Measurements from ENCODE around the gene DGKQ. TPM values are rescaled to one million over a fixed set of nuclear protein-coding genes. Genes with fewer than 3 reads are reported as not detected.

Gene DGKQ
- total RNA-seq, 1 experiment from 2014 or later, result 11.8 TPM

DNA sequence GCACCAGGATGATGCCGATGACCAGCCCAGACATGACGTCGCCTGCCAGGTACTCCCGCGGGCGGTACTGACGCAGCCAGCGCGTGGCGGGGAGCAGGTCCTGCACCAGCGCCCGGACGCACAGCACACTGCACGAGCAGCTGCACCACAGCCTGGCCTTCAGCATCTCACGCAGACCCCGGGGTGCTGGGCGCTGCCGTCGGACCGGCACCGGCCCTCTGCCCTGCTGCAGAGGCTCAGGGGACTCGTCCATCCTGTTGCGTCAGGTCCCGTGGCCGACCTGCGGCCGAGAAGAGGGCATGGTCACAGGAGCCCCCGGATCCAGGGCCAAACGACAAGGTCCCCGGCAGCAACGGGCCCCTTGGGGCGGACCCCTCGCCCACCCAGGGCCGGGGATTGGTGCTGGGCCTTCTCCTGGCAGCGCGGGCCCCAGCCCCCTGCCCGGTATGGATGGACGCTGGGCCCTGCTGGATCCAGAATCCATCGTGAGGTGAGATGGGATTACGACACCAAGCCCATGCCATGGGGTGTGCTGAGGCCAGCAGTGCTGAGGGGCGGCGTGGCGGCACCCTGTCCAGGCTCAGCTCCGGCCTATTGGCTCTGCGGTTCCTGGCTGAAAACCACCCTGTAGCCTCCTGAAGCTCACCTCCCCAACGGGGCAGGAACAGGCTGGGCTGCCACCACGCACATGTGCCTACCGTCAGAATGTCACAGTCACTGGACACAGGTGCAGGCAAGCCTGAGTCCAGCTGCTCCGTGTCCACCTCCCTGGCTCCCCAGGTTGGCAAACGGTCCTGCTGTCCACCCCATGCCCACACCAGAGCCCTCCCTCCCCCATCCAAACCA lies 18.3 kb upstream of the DGKQ start:
- Mint-ChIP-seq H3K36me3 (ENCODE audit: insufficient read depth, unreplicated experiment) (peaks cover 22% of the 10 kb centered on the region), H3K4me1 (ENCODE audit: low read depth, unreplicated experiment) (no peaks in the 10 kb centered on the region), H3K27ac (ENCODE audit: unreplicated experiment) (no peak overlapping the region), H3K9me3 (ENCODE audit: low read depth, unreplicated experiment) (no peaks in the 10 kb centered on the region), H3K4me3 (ENCODE audit: low read depth, unreplicated experiment) (no peak overlapping the region), H3K27me3 (ENCODE audit: unreplicated experiment) (no peaks in the 10 kb centered on the region)
- TF ChIP-seq, protein P1, sequence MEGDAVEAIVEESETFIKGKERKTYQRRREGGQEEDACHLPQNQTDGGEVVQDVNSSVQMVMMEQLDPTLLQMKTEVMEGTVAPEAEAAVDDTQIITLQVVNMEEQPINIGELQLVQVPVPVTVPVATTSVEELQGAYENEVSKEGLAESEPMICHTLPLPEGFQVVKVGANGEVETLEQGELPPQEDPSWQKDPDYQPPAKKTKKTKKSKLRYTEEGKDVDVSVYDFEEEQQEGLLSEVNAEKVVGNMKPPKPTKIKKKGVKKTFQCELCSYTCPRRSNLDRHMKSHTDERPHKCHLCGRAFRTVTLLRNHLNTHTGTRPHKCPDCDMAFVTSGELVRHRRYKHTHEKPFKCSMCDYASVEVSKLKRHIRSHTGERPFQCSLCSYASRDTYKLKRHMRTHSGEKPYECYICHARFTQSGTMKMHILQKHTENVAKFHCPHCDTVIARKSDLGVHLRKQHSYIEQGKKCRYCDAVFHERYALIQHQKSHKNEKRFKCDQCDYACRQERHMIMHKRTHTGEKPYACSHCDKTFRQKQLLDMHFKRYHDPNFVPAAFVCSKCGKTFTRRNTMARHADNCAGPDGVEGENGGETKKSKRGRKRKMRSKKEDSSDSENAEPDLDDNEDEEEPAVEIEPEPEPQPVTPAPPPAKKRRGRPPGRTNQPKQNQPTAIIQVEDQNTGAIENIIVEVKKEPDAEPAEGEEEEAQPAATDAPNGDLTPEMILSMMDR (IDR thresholded peaks at IDR 0.05; ENCODE audit: unreplicated experiment), result no peak
- CTCF ChIA-PET, result no interaction called here
- BruUV-seq (replicated peaks), result no TSS peak
- DNase-seq, result no peak
- intact Hi-C loops (cut with micrococcal nuclease; ENCODE audit: unreplicated experiment), result no loop called here

DNA sequence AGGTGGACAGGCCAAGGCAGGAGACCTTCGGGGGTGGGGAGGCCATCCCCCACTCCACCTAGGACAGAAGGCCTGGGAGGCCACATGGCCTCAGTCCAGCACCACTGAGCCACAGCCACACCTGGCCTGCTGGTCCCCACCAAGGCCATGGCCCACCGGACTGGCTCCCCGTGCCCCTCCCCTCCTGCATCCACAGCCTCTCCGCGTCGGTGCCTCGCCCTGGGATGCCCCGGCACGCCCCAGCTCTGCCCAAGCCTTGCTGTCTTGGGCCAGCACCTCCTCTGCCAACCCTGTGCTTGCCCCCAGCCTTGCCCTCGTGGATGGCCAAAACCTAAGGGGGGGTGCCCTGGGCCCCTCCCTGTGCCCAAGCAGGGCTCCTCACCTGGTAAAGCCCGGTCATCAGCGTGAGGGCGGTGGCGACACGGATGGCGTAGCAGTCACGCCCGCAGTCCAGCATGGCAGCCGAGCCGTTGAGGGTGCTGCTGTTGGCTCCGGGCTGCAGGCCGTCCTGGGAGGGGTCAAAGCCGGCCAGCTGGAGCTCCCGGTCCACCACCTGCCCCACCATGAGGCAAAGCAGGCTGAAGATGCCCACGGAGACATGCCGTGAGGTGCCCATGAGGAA lies 17.5 kb upstream of the DGKQ start:
- H3K4me3 Mint-ChIP-seq (ENCODE audit: low read depth, unreplicated experiment), result no peak overlapping the region
- intact Hi-C loops (cut with micrococcal nuclease; ENCODE audit: unreplicated experiment), result no loop called here
- no TSS peak for BruUV-seq (replicated peaks)
- CTCF ChIA-PET, result no interaction called here
- H3K27ac Mint-ChIP-seq (ENCODE audit: unreplicated experiment), result no peak overlapping the region
- peaks cover 27% of the 10 kb centered on the region for H3K36me3 Mint-ChIP-seq (ENCODE audit: insufficient read depth, unreplicated experiment)
- H3K4me1 Mint-ChIP-seq (ENCODE audit: low read depth, unreplicated experiment), result peaks cover 2% of the 10 kb centered on the region
- H3K9me3 Mint-ChIP-seq (ENCODE audit: low read depth, unreplicated experiment), result no peaks in the 10 kb centered on the region
- H3K27me3 Mint-ChIP-seq (ENCODE audit: unreplicated experiment), result no peaks in the 10 kb centered on the region
- no peak for DNase-seq
- TF ChIP-seq, protein P1 (IDR thresholded peaks at IDR 0.05; ENCODE audit: unreplicated experiment), result no peak

DNA sequence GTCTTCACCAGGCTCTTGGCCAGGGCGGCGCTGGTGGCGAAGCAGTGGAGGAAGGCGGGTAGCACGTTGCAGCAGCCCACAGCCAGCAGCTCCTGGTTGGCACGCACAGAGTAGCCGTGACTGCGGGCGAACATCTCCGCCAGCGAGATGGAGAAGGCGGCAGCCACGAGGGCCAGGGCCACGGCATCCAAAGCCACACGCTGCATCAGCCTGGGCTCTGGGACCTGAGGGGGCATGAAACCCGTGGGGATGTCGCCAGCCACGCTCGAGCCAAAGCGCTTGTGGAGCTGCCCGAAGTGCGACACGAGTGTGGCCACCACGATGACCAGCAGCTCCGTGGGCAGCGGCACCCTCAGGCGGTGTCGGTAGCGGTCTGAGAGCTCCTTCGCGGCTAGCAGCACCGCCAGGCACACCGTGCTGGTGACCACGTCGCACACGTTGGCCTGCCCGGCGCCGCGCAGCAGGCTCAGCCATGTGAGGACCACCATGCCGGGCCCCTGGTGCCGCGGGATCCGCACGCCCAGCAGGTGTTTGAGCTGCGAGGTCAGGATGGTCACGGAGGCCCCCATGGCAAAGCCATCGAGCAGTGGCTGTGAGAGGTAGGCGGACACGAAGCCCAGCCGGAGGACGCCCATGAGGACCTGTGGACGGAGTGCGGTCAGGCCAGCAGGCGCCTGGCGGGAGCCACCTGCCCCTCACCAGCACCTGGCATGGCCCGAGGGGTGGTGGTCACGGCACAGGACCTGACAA lies 16.5 kb upstream of the DGKQ start:
- DNase-seq, result no peak
- no TSS peak for BruUV-seq (replicated peaks)
- CTCF ChIA-PET, result no interaction called here
- no peak overlapping the region for H3K4me3 Mint-ChIP-seq (ENCODE audit: low read depth, unreplicated experiment)
- peaks cover 8% of the 10 kb centered on the region for H3K4me1 Mint-ChIP-seq (ENCODE audit: low read depth, unreplicated experiment)
- TF ChIP-seq, protein P1 (IDR thresholded peaks at IDR 0.05; ENCODE audit: unreplicated experiment), result no peak
- no peaks in the 10 kb centered on the region for H3K27me3 Mint-ChIP-seq (ENCODE audit: unreplicated experiment)
- intact Hi-C loops (cut with micrococcal nuclease; ENCODE audit: unreplicated experiment), result no loop called here
- H3K9me3 Mint-ChIP-seq (ENCODE audit: low read depth, unreplicated experiment), result no peaks in the 10 kb centered on the region
- H3K36me3 Mint-ChIP-seq (ENCODE audit: insufficient read depth, unreplicated experiment), result peaks cover 27% of the 10 kb centered on the region
- no peak overlapping the region for H3K27ac Mint-ChIP-seq (ENCODE audit: unreplicated experiment)

DNA sequence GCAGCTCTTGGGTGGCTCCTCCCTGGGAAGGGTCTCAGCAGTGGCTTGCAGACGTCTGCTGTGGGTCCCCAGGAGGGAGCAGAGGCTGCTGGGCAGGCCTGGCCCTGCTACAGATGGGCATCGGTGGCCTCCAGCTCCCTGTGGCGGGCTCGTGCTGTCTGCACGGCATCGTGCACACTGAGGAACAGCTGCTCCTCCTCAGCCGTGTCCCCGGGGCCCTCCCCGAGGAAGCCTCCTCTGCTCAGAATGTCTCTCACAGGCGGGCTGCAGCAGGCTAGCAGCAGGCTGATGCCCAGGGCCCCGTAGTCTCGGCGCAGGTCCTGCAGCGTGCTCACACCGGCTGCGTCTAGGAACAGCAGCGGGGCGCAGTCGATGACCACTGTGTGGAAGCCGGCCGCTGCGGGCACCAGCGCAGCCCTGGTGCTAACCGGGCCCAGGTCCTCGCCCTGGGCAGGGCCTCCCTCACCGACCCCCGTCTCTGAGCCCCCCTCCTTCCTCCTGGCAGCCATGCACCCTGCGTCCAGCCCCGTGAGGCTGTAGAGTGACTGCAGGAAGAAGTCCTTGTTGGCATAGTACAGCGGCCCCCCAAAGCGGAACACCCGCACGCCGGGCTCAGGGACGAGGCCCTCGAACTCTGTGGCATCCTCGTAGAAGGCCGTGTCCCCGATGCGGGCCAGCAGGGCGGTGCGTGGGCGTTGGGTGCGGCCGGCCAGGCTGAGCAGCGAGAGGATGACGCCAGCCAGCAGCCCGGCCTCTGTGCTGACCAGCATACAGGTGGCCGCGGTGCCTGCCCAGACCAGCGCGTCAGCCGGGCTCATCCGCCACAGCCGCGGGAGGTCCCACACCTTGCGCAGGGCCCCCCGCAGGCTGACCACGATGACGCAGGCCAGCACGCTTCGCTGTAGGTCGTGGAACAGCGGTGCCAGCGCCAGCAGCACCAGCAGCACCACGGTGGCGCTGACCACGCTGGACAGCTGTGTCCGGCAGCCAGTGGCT lies 15.7 kb upstream of the DGKQ start:
- no peak for DNase-seq
- BruUV-seq (replicated peaks), result no TSS peak
- TF ChIP-seq, protein P1 (IDR thresholded peaks at IDR 0.05; ENCODE audit: unreplicated experiment), result no peak
- H3K9me3 Mint-ChIP-seq (ENCODE audit: low read depth, unreplicated experiment), result no peaks in the 10 kb centered on the region
- peaks cover 8% of the 10 kb centered on the region for H3K4me1 Mint-ChIP-seq (ENCODE audit: low read depth, unreplicated experiment)
- H3K27ac Mint-ChIP-seq (ENCODE audit: unreplicated experiment), result no peak overlapping the region
- intact Hi-C loops (cut with micrococcal nuclease; ENCODE audit: unreplicated experiment), result no loop called here
- H3K36me3 Mint-ChIP-seq (ENCODE audit: insufficient read depth, unreplicated experiment), result peaks cover 27% of the 10 kb centered on the region
- H3K27me3 Mint-ChIP-seq (ENCODE audit: unreplicated experiment), result no peaks in the 10 kb centered on the region
- CTCF ChIA-PET, result no interaction called here
- H3K4me3 Mint-ChIP-seq (ENCODE audit: low read depth, unreplicated experiment), result no peak overlapping the region
